ENCODE measurements around the gene CAB39L. TPM values are rescaled to one million over a fixed set of nuclear protein-coding genes. Genes with fewer than 3 reads are reported as not detected.

Gene CAB39L
- total and polyA plus RNA-seq, 2 experiments from 2014 or later, result 3.3 to 4.4 TPM

DNA sequence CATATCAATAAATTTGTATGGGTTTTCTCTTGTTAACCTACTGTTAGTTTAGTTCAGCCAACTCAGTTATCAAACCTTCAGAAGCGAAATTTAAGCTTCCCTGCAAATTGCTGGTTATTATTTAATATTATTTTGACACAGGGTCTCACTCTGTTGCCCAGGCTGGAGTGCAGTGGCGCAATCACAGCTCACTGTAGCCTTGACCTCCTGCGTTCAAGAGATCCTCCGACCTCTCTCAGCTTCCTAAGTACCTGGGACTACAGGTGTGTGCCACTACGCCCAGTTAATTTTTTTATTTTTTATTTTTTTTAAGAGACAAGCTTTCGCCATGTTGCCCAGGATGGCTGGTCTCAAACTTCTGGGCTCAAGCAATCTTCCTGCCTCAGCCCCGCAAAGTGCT lies 6.2 kb downstream of the CAB39L start:
- no peak overlapping the region for H3K27ac ChIP-seq (ENCODE audit: low read depth)
- no peak for DNase-seq (ENCODE audit: low spot score)
- no peaks in the 10 kb centered on the region for H3K4me1 ChIP-seq (ENCODE audit: insufficient read depth)
- Mint-ChIP-seq H3K27ac (no peak overlapping the region), H3K9me3 (no peaks in the 10 kb centered on the region), H3K4me3 (no peak overlapping the region), H3K27me3 (ENCODE audit: insufficient read depth, low read depth, poor library complexity) (no peaks in the 10 kb centered on the region), H3K4me1 (peaks cover 8% of the 10 kb centered on the region; the same call in 2 of the 3 replicates), H3K36me3 (ENCODE audit: low read depth) (no peaks in the 10 kb centered on the region)
- H3K4me2 ChIP-seq, result no peak overlapping the region
- no peaks in the 10 kb centered on the region for H3F3A ChIP-seq (replicated peaks; ENCODE audit: low read depth)
- H2AFZ ChIP-seq, result no peak overlapping the region
- H3K27me3 ChIP-seq (ENCODE audit: insufficient read depth), result no peaks in the 10 kb centered on the region
- H3K36me3 ChIP-seq (ENCODE audit: insufficient read depth), result no peaks in the 10 kb centered on the region
- H3K4me3 ChIP-seq, result no peak overlapping the region
- no peak for TF ChIP-seq POLR2AphosphoS5 (IDR thresholded peaks at IDR 0.05; ENCODE audit: low read depth)
- no peak for TF ChIP-seq EZH2phosphoT487 (IDR thresholded peaks at IDR 0.05; ENCODE audit: unreplicated experiment)
- TF ChIP-seq EZH2 (IDR thresholded peaks at IDR 0.05; ENCODE audit: low read depth, unreplicated experiment), result no peak
- TF ChIP-seq, protein P1, sequence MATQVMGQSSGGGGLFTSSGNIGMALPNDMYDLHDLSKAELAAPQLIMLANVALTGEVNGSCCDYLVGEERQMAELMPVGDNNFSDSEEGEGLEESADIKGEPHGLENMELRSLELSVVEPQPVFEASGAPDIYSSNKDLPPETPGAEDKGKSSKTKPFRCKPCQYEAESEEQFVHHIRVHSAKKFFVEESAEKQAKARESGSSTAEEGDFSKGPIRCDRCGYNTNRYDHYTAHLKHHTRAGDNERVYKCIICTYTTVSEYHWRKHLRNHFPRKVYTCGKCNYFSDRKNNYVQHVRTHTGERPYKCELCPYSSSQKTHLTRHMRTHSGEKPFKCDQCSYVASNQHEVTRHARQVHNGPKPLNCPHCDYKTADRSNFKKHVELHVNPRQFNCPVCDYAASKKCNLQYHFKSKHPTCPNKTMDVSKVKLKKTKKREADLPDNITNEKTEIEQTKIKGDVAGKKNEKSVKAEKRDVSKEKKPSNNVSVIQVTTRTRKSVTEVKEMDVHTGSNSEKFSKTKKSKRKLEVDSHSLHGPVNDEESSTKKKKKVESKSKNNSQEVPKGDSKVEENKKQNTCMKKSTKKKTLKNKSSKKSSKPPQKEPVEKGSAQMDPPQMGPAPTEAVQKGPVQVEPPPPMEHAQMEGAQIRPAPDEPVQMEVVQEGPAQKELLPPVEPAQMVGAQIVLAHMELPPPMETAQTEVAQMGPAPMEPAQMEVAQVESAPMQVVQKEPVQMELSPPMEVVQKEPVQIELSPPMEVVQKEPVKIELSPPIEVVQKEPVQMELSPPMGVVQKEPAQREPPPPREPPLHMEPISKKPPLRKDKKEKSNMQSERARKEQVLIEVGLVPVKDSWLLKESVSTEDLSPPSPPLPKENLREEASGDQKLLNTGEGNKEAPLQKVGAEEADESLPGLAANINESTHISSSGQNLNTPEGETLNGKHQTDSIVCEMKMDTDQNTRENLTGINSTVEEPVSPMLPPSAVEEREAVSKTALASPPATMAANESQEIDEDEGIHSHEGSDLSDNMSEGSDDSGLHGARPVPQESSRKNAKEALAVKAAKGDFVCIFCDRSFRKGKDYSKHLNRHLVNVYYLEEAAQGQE (IDR thresholded peaks at IDR 0.05; ENCODE audit: unreplicated experiment), result no peak
- TF ChIP-seq STAT1 (IDR thresholded peaks at IDR 0.05; ENCODE audit: unreplicated experiment), result no peak
- no peak for TF ChIP-seq JUNB (IDR thresholded peaks at IDR 0.05; ENCODE audit: unreplicated experiment)
- TF ChIP-seq NANOG (IDR thresholded peaks at IDR 0.05; ENCODE audit: borderline replicate concordance), result no peak
- TF ChIP-seq, protein P2, sequence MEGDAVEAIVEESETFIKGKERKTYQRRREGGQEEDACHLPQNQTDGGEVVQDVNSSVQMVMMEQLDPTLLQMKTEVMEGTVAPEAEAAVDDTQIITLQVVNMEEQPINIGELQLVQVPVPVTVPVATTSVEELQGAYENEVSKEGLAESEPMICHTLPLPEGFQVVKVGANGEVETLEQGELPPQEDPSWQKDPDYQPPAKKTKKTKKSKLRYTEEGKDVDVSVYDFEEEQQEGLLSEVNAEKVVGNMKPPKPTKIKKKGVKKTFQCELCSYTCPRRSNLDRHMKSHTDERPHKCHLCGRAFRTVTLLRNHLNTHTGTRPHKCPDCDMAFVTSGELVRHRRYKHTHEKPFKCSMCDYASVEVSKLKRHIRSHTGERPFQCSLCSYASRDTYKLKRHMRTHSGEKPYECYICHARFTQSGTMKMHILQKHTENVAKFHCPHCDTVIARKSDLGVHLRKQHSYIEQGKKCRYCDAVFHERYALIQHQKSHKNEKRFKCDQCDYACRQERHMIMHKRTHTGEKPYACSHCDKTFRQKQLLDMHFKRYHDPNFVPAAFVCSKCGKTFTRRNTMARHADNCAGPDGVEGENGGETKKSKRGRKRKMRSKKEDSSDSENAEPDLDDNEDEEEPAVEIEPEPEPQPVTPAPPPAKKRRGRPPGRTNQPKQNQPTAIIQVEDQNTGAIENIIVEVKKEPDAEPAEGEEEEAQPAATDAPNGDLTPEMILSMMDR (conservative IDR thresholded peaks at IDR 0.05; ENCODE audit: low read depth in 2 of 2), result no peak
- no peak for TF ChIP-seq ZNF114 (CRISPR knock-in tag; IDR thresholded peaks at IDR 0.05)
- TF ChIP-seq CREB1 (CRISPR knock-in tag; IDR thresholded peaks at IDR 0.05; ENCODE audit: low read depth), result no peak
- no peaks in the 10 kb centered on the region for H3K79me2 ChIP-seq (replicated peaks; ENCODE audit: insufficient read depth)
- no peak for ATAC-seq
- no peaks in the 10 kb centered on the region for H4K20me1 ChIP-seq (replicated peaks; ENCODE audit: insufficient read depth)
- H3K9me2 ChIP-seq (ENCODE audit: insufficient read depth), result no peaks in the 10 kb centered on the region

DNA sequence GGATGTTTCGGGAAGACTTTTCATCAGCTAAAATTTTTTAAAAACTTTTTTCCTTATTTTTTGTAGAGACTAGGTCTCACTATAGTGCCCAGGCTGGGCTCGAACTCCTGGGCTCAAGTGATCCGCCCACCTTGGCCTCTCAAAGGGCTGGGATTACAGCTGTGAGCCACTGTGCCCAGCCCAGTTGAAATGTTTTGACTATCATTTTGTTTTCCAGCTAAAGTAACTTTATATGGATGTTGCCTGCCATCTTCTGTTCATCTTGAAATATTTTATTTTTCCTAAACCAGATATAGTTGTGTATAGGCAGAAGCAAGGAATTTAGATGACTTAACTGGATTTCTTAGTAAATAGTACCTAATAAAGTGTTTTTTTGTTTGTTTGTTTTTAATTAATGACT lies 7.0 kb downstream of the CAB39L start:
- H2AFZ ChIP-seq, result no peak overlapping the region
- no peaks in the 10 kb centered on the region for H3K36me3 ChIP-seq (ENCODE audit: insufficient read depth)
- H3K4me2 ChIP-seq, result no peak overlapping the region
- H3K4me3 ChIP-seq, result no peak overlapping the region
- H3K9me2 ChIP-seq (ENCODE audit: insufficient read depth), result no peaks in the 10 kb centered on the region
- no peaks in the 10 kb centered on the region for H3K4me1 ChIP-seq (ENCODE audit: insufficient read depth)
- H3K27me3 ChIP-seq (ENCODE audit: insufficient read depth), result no peaks in the 10 kb centered on the region
- Mint-ChIP-seq H3K36me3 (ENCODE audit: low read depth) (no peaks in the 10 kb centered on the region), H3K27me3 (ENCODE audit: insufficient read depth, low read depth, poor library complexity) (no peaks in the 10 kb centered on the region), H3K4me3 (no peak overlapping the region), H3K9me3 (no peaks in the 10 kb centered on the region), H3K27ac (no peak overlapping the region), H3K4me1 (peaks cover 2% of the 10 kb centered on the region; the same call in 1 of the 3 replicates)
- H3F3A ChIP-seq (replicated peaks; ENCODE audit: low read depth), result no peaks in the 10 kb centered on the region
- no peak for DNase-seq (ENCODE audit: low spot score)
- no peaks in the 10 kb centered on the region for H4K20me1 ChIP-seq (replicated peaks; ENCODE audit: insufficient read depth)
- no peak overlapping the region for H3K27ac ChIP-seq (ENCODE audit: low read depth)
- no peaks in the 10 kb centered on the region for H3K79me2 ChIP-seq (replicated peaks; ENCODE audit: insufficient read depth)
- ATAC-seq, result no peak
- TF ChIP-seq, protein P1 (IDR thresholded peaks at IDR 0.05; ENCODE audit: unreplicated experiment), result no peak
- no peak for TF ChIP-seq ZNF114 (CRISPR knock-in tag; IDR thresholded peaks at IDR 0.05)
- TF ChIP-seq POLR2AphosphoS5 (IDR thresholded peaks at IDR 0.05; ENCODE audit: low read depth), result no peak
- no peak for TF ChIP-seq ZNF331 (CRISPR knock-in tag; IDR thresholded peaks at IDR 0.05; ENCODE audit: low read depth)
- TF ChIP-seq, protein P2 (conservative IDR thresholded peaks at IDR 0.05; ENCODE audit: low read depth in 2 of 2), result no peak; a peak in 1 of 4 replicates
- TF ChIP-seq EZH2phosphoT487 (IDR thresholded peaks at IDR 0.05; ENCODE audit: unreplicated experiment), result no peak
- no peak for TF ChIP-seq STAT1 (IDR thresholded peaks at IDR 0.05; ENCODE audit: unreplicated experiment)
- TF ChIP-seq JUNB (IDR thresholded peaks at IDR 0.05; ENCODE audit: unreplicated experiment), result no peak
- no peak for TF ChIP-seq NANOG (IDR thresholded peaks at IDR 0.05; ENCODE audit: borderline replicate concordance)

All from GM23338 (cell line).